Measurements from ENCODE around the gene NANP. TPM values are rescaled to one million over a fixed set of nuclear protein-coding genes. Genes with fewer than 3 reads are reported as not detected.
"Not testable (repeated sequence)": the region's sequence is repeated elsewhere in the genome, so short reads cannot be mapped to it uniquely, and the experiment has no call there.

Gene NANP
- total RNA-seq, 1 experiment from 2014 or later, result 15.9 TPM

- intact Hi-C loops (cut with micrococcal nuclease; ENCODE audit: unreplicated experiment), result no loop called here
- Histone ChIP-seq H3K4me3 (ENCODE audit: low read depth, low read length, poor library complexity, severe bottlenecking) (no peak overlapping the region), H3K36me3 (ENCODE audit: insufficient read depth, low read length, poor library complexity, severe bottlenecking) (no peaks in the 10 kb centered on the region), H3K27ac (ENCODE audit: low read depth, low read length, poor library complexity, severe bottlenecking) (no peak overlapping the region), H3K27me3 (replicated peaks; ENCODE audit: insufficient read depth, low read depth, low read length, poor library complexity) (no peaks in the 10 kb centered on the region), H3K9me3 (ENCODE audit: low read depth, low read length, poor library complexity, severe bottlenecking) (no peaks in the 10 kb centered on the region), H3K4me1 (ENCODE audit: insufficient read depth, low read length, poor library complexity, severe bottlenecking) (no peaks in the 10 kb centered on the region)
- DNase-seq (ENCODE audit: low spot score), result no peak
- CTCF ChIA-PET, result no interaction called here
- BruUV-seq (replicated peaks), result no TSS peak
- POLR2A ChIA-PET (ENCODE audit: low non-redundant PET), result no interaction called here
- no peak for TF ChIP-seq CTCF (conservative IDR thresholded peaks at IDR 0.05; ENCODE audit: low read depth, low read length)
- no peak for TF ChIP-seq EZH2 (IDR thresholded peaks at IDR 0.05; ENCODE audit: borderline replicate concordance, low read depth, low read length, poor library complexity, severe bottlenecking)
These were observed 23.2 kb downstream of the NANP start for GRCh38 chr20:25600632-25601031.

GRCh38 chr20:25592135-25592852, 31.5 kb downstream of the NANP start:
- no TSS peak for BruUV-seq (replicated peaks)
- Histone ChIP-seq H3K9me3 (ENCODE audit: low read depth, low read length, poor library complexity, severe bottlenecking) (no peaks in the 10 kb centered on the region), H3K4me1 (ENCODE audit: insufficient read depth, low read length, poor library complexity, severe bottlenecking) (no peaks in the 10 kb centered on the region), H3K27ac (ENCODE audit: low read depth, low read length, poor library complexity, severe bottlenecking) (no peak overlapping the region), H3K27me3 (replicated peaks; ENCODE audit: insufficient read depth, low read depth, low read length, poor library complexity) (no peaks in the 10 kb centered on the region), H3K36me3 (ENCODE audit: insufficient read depth, low read length, poor library complexity, severe bottlenecking) (no peaks in the 10 kb centered on the region), H3K4me3 (ENCODE audit: low read depth, low read length, poor library complexity, severe bottlenecking) (no peak overlapping the region)
- intact Hi-C loops (cut with micrococcal nuclease; ENCODE audit: unreplicated experiment), result no loop called here
- POLR2A ChIA-PET (ENCODE audit: low non-redundant PET), result no interaction called here
- no peak for DNase-seq (ENCODE audit: low spot score)
- CTCF ChIA-PET, result no interaction called here
- TF ChIP-seq CTCF (conservative IDR thresholded peaks at IDR 0.05; ENCODE audit: low read depth, low read length), result no peak
- TF ChIP-seq EZH2 (IDR thresholded peaks at IDR 0.05; ENCODE audit: borderline replicate concordance, low read depth, low read length, poor library complexity, severe bottlenecking), result no peak

- H3K36me3 ChIP-seq (ENCODE audit: insufficient read depth, low read length, poor library complexity, severe bottlenecking); POLR2A ChIA-PET (ENCODE audit: low non-redundant PET); H3K4me1 ChIP-seq (ENCODE audit: insufficient read depth, low read length, poor library complexity, severe bottlenecking); DNase-seq (ENCODE audit: low spot score); H3K4me3 ChIP-seq (ENCODE audit: low read depth, low read length, poor library complexity, severe bottlenecking); H3K9me3 ChIP-seq (ENCODE audit: low read depth, low read length, poor library complexity, severe bottlenecking); H3K27ac ChIP-seq (ENCODE audit: low read depth, low read length, poor library complexity, severe bottlenecking); BruUV-seq (replicated peaks); intact Hi-C loops (cut with micrococcal nuclease; ENCODE audit: unreplicated experiment); CTCF ChIA-PET; H3K27me3 ChIP-seq (replicated peaks; ENCODE audit: insufficient read depth, low read depth, low read length, poor library complexity): not testable (repeated sequence)
These were observed 33.0 kb downstream of the NANP start for GRCh38 chr20:25590778-25591177.

GRCh38 chr20:25588491-25588890, 35.3 kb downstream of the NANP start:
- intact Hi-C loops (cut with micrococcal nuclease; ENCODE audit: unreplicated experiment), result no loop called here
- CTCF ChIA-PET, result no interaction called here
- H3K4me3 ChIP-seq (ENCODE audit: low read depth, low read length, poor library complexity, severe bottlenecking), result no peak overlapping the region
- POLR2A ChIA-PET (ENCODE audit: low non-redundant PET), result no interaction called here
- no peaks in the 10 kb centered on the region for H3K9me3 ChIP-seq (ENCODE audit: low read depth, low read length, poor library complexity, severe bottlenecking)
- no peak for TF ChIP-seq CTCF (conservative IDR thresholded peaks at IDR 0.05; ENCODE audit: low read depth, low read length)
- no peak for TF ChIP-seq EZH2 (IDR thresholded peaks at IDR 0.05; ENCODE audit: borderline replicate concordance, low read depth, low read length, poor library complexity, severe bottlenecking)
- H3K27me3 ChIP-seq (replicated peaks; ENCODE audit: insufficient read depth, low read depth, low read length, poor library complexity), result no peaks in the 10 kb centered on the region
- BruUV-seq (replicated peaks), result no TSS peak
- no peak for DNase-seq (ENCODE audit: low spot score)
- H3K36me3 ChIP-seq (ENCODE audit: insufficient read depth, low read length, poor library complexity, severe bottlenecking), result no peaks in the 10 kb centered on the region
- H3K27ac ChIP-seq (ENCODE audit: low read depth, low read length, poor library complexity, severe bottlenecking), result no peak overlapping the region
- no peaks in the 10 kb centered on the region for H3K4me1 ChIP-seq (ENCODE audit: insufficient read depth, low read length, poor library complexity, severe bottlenecking)

All from A673 (cell line).